Subcutaneous abdominal adipose tissue (tissue), 5 donors: ENCODE measurements around the gene TRAK2.
"Not testable (repeated sequence)": the region's sequence is repeated elsewhere in the genome, so short reads cannot be mapped to it uniquely, and the experiment has no call there.

Experiments
- H3K27ac ChIP-seq: one replicate; pipeline ENCODE4 v1.7.0; 2013; ENCODE audit warnings: low read depth, mild to moderate bottlenecking, inconsistent platforms, low read length, moderate library complexity
- H3K27me3 ChIP-seq, 5 donors: one replicate each; pipeline ENCODE4 v1.7.0; 2013; ENCODE audit warnings: low read length in 5 of 5, inconsistent platforms in 1 of 5; ENCODE audit not compliant: control insufficient read depth in 5 of 5, insufficient read depth in 4 of 5
- H3K36me3 ChIP-seq, 5 donors: one replicate each; pipeline ENCODE4 v1.7.0; 2013; ENCODE audit warnings: low read length in 5 of 5; ENCODE audit not compliant: control insufficient read depth in 5 of 5, insufficient read depth in 5 of 5
- H3K4me1 ChIP-seq, 5 donors: one replicate each; pipeline ENCODE4 v1.7.0; 2013; ENCODE audit warnings: low read length in 5 of 5, mild to moderate bottlenecking in 3 of 5, moderate library complexity in 1 of 5; ENCODE audit not compliant: control insufficient read depth in 5 of 5, insufficient read depth in 5 of 5
- H3K4me3 ChIP-seq, 5 donors: one replicate each; pipeline ENCODE4 v1.7.0; 2013; ENCODE audit warnings: low read length in 5 of 5, low read depth in 1 of 5
- H3K9ac ChIP-seq, 5 donors: one replicate each; pipeline ENCODE4 v1.7.0; 2013; ENCODE audit warnings: low read length in 5 of 5, mild to moderate bottlenecking in 4 of 5, moderate library complexity in 3 of 5
- H3K9me3 ChIP-seq, 5 donors: one replicate each; pipeline ENCODE4 v1.7.0; 2013; ENCODE audit warnings: low read length in 5 of 5; ENCODE audit not compliant: control insufficient read depth in 5 of 5
- donor health status: healthy.
- donor health status: healthy.
- donor health status: healthy.
- donor health status: healthy.
- donor health status: healthy.

The TRAK2 gene

DNA sequence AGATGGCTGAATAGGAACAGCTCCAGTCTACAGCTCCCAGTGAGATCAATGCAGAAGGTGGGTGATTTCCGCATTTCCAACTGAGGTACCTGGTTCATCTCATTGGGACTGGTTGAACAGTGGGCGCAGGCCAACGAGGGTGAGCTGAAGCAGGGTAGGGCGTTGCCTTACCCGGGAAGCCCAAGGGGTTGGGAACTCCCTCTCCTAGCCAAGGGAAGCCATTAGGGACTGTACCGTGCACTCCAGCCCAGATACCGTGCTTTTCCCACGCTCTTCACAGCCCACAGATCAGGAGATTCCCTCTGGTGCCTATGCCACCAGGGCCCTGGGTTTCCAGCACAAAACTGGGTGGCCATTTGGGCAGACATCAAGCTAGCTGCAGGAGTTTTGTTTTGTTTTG is 81.9 kb downstream of the TRAK2 start:
- not testable (repeated sequence) for H3K9me3 ChIP-seq, H3K9ac ChIP-seq, H3K4me3 ChIP-seq, H3K27ac ChIP-seq, H3K27me3 ChIP-seq, H3K4me1 ChIP-seq
- H3K36me3 ChIP-seq, result peaks cover 0 to 11% (median 2%) of the 10 kb centered on the region in 5 donors

DNA sequence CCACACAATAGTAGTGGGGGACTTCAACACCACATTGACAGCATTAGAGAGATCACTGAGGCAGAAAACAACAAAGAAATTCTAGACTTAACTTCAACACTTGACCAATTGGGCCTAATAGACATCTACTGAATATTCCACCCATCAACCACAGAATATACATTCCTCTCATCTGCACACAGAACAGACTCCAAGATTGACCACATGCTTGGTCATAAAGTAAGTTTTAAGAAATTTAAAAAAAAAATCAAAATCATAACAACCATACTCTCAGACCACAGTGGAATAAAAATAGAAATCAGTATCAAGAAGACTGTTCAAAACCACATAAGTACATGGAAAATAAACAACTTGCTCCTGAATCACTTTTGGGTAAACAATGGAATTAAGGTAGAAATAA is 85.1 kb downstream of the TRAK2 start:
- Histone ChIP-seq H3K9ac (no peak overlapping the region), H3K4me1 (peaks cover 0 to 10% (median 3%) of the 10 kb centered on the region in 5 donors), H3K9me3 (peaks cover 0 to 7% (median 3%) of the 10 kb centered on the region in 5 donors), H3K27me3 (no peaks in the 10 kb centered on the region), H3K4me3 (no peak overlapping the region), H3K27ac (no peak overlapping the region), H3K36me3 (peaks cover 0 to 19% (median 6%) of the 10 kb centered on the region in 5 donors)

DNA sequence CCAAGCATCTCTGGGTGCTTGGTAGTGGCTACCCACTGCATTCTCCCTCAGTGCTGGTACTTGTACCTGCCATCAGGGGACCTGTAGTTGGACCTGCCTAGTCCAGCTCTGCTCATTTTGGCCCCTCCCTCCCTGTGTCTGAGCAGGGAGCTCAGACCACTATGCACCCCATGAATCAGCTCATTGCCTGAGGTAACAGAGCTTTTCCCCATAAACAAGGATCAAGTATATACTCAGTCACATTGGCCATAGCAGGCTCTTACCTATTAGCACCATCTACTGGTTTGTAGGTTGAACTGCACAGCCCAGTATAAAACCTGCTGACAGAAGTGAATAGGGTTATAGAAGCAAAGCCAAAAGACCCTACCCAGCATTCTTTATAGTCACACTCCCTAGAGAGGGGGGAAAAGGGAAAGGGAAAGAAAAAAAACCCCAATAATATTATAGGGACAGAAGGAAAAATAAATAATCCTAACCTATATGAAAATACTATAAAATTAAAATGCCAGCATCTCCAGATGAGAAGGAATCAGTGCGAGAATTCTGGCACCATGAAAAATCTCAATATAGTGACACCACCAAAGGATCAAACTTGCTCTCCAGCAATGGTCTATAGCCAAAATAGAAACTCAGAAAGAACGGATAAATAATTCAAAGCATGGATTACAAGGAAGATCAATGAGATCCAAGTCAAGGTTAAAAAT is 87.2 kb downstream of the TRAK2 start:
- H3K27me3 ChIP-seq, result no peaks in the 10 kb centered on the region
- no peak overlapping the region for H3K4me3 ChIP-seq
- H3K9ac ChIP-seq, result no peak overlapping the region
- peaks cover 5 to 22% (median 11%) of the 10 kb centered on the region in 5 donors for H3K36me3 ChIP-seq
- H3K27ac ChIP-seq, result no peak overlapping the region
- H3K9me3 ChIP-seq, result peaks cover 0 to 4% (median 3%) of the 10 kb centered on the region in 5 donors
- H3K4me1 ChIP-seq, result peaks cover 0 to 10% (median 3%) of the 10 kb centered on the region in 5 donors

DNA sequence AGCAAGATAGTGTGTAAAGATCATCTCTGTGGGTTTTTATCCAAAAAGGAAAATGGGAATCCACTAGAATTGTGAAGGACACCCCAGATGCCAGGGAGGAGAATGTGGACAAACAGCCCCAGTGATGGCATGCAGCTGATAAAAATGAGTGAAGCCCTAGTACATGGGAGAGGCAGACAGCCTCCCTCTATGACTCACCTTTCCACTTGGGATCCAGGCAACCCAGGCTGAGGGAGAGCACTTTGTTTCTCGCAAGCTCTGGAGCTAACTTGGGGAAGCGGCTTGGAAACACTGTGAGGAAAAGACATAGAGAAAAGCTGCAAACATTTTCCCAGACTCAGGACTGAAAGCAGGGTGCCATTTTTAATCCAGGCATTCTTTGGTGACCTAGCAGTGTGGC is 88.9 kb downstream of the TRAK2 start:
- H3K36me3 ChIP-seq, result peaks cover 5 to 22% (median 14%) of the 10 kb centered on the region in 5 donors
- no peak overlapping the region for H3K27ac ChIP-seq
- no peaks in the 10 kb centered on the region for H3K27me3 ChIP-seq
- H3K9me3 ChIP-seq, result peaks cover 0 to 4% (median 0%) of the 10 kb centered on the region in 5 donors
- peaks cover 0 to 10% (median 3%) of the 10 kb centered on the region in 5 donors for H3K4me1 ChIP-seq
- no peak overlapping the region for H3K4me3 ChIP-seq
- H3K9ac ChIP-seq, result no peak overlapping the region

DNA sequence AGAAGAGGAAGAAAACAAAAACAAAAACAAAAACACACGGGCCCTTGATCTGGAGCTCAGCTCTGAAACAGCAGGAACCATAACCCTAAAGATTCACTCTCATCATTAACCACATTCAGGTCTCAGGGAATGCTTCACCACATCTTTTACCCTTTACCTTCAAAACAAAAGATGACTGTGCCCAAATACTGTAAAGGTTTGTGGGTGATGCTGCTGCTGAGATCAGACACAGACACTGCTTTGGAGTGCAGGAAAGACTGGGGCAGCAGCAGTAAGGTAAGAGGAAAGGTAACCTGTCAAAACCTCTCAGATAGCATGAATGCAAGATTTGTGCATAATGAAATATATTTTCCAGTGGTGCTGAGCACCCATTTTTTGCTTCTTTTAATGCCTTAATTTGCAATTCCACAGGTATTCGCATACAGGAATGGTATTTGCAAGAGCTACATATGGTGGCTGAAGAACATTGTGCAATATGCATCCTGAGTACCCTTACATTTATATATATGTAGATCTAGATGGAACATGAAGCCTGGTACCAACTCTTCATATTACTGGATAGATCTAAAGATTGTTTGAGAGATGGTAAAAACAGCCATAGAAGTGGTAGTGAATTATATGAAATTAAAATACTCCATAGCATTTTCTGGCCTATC is 90.1 kb downstream of the TRAK2 start:
- H3K9ac ChIP-seq, result no peak overlapping the region
- H3K4me1 ChIP-seq, result peaks cover 0 to 16% (median 5%) of the 10 kb centered on the region in 5 donors
- no peaks in the 10 kb centered on the region for H3K9me3 ChIP-seq
- H3K27me3 ChIP-seq, result no peaks in the 10 kb centered on the region
- H3K4me3 ChIP-seq, result no peak overlapping the region
- H3K27ac ChIP-seq, result no peak overlapping the region
- peaks cover 5 to 22% (median 14%) of the 10 kb centered on the region in 5 donors for H3K36me3 ChIP-seq

DNA sequence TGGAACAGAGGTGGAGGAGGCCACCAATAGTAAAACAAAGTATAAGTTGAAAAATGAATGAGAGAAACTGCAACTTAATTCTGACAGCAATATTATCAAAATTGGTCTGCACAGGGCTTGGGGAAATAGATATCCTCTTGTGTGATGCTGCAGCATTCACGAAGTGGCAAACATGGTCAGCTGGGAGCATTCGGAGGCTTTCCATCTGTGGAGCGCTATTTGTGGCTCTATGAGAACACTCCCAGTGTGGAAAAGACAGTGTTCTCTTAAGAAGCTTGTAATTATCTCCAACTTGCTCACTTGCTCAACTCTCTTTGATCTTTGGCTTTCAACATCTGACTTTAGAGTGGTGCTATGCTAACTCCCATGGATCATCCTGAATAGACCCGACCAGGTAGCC is 91.0 kb downstream of the TRAK2 start:
- no peaks in the 10 kb centered on the region for H3K9me3 ChIP-seq
- no peak overlapping the region for H3K9ac ChIP-seq
- H3K27ac ChIP-seq, result no peak overlapping the region
- H3K4me1 ChIP-seq, result peaks cover 0 to 16% (median 5%) of the 10 kb centered on the region in 5 donors
- no peak overlapping the region for H3K4me3 ChIP-seq
- H3K36me3 ChIP-seq, result peaks cover 5 to 22% (median 14%) of the 10 kb centered on the region in 5 donors
- no peaks in the 10 kb centered on the region for H3K27me3 ChIP-seq

DNA sequence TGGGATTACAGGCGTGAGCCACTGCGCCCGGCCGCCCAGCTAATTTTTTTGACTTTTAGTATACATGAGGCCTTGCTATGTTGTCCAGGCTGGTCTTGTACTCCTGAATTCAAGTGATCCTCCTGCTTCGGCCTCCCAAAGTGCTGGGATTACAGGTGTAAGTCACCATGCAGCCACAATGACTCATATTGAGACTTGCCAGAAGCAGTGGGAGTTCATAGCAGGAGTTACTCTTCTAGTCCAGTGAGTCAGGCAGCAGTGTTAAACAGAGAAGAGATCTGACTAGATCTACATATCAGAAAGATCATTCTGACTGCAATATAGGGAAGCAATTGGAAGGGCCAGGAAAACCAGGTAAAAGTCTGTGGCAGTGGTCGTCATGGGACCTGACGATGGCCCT is 92.6 kb downstream of the TRAK2 start:
- Histone ChIP-seq H3K27me3 (no peaks in the 10 kb centered on the region), H3K9me3 (no peaks in the 10 kb centered on the region), H3K36me3 (peaks cover 5 to 22% (median 14%) of the 10 kb centered on the region in 5 donors), H3K4me3 (no peak overlapping the region), H3K27ac (no peak overlapping the region), H3K9ac (no peak overlapping the region), H3K4me1 (peaks cover 0 to 18% (median 7%) of the 10 kb centered on the region in 5 donors)

DNA sequence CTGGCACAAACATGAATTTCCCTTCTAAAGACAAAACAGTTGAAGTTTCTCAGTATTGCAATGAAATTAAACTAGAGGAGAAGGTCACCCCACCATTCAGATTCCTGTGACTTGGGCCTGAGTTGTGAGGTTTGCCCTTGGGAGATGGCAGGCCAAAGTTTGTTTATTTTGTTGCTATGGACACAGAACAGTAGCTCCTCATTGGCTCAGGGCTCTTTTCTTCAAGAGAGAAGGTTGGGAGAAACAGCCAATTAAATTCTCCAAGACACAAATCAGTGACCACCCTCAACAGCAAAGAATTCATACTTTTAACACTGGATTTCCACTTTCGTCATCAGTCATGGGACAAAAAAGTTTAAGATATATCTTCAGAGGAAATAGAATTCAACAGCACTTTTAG is 94.0 kb downstream of the TRAK2 start, which contains the start of gene FLACC1:
FLACC1 (minus strand) TSS at position 125 of the 400 bp plus-strand sequence. CDS start 5,941 bp downstream, outside the sequence.
- no peaks in the 10 kb centered on the region for H3K9me3 ChIP-seq
- peaks cover 2 to 31% (median 18%) of the 10 kb centered on the region in 5 donors for H3K4me1 ChIP-seq
- H3K36me3 ChIP-seq, result peaks cover 5 to 15% (median 13%) of the 10 kb centered on the region in 5 donors
- peak within 1 kb of the TSS; percentile 84 for H3K27ac ChIP-seq
- H3K27me3 ChIP-seq, result no peaks in the 10 kb centered on the region
- H3K9ac ChIP-seq, result peak within 1 kb of the TSS in 3 of 5 donors; percentile 32 to 75 (median 63)
- peak within 1 kb of the TSS in 2 of 5 donors; percentile 9 to 39 for H3K4me3 ChIP-seq

DNA sequence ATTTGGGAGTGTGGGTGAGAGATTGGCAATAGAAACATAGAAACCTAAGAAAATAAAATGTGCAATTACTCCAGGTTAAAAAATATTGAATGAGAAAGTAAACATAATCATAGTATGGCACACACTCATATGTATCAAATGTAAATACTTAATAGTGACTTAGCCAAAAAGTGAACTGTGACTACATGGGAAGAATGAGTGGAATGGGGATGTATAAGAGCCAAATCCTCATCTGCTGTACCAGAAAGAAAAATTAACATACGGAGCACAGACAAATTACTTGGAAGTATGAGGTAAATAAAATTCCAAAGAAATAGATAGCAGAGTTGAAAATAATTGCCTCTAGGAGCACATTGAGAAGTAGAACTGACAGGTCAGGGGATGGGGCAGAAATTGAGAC is 98.1 kb downstream of the TRAK2 start:
- no peaks in the 10 kb centered on the region for H3K27me3 ChIP-seq
- no peak overlapping the region for H3K27ac ChIP-seq
- H3K9me3 ChIP-seq, result no peaks in the 10 kb centered on the region
- no peak overlapping the region for H3K9ac ChIP-seq
- peaks cover 2 to 33% (median 18%) of the 10 kb centered on the region in 5 donors for H3K4me1 ChIP-seq
- no peak overlapping the region for H3K4me3 ChIP-seq
- peaks cover 0 to 10% (median under 1%) of the 10 kb centered on the region in 5 donors for H3K36me3 ChIP-seq

DNA sequence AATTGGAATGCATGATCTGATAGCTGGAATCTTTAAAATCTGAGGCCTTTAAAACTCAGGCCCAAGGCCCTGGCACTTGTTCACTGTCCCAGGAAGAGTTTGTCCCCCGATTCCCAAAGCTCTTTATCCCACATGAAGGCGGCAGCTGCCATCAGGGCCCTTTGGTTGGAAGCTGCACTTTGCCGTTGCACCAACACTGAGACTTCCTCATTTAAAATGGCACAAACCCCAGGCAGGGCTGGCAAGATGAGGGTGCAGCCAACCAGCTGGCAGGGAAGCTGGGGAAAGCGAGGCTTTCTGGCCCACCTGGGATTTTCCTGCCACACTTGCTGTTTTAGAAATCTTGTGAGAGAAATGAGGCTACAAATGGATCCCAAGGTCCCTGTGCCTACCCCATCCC is 100.4 kb downstream of the TRAK2 start:
- Histone ChIP-seq H3K9me3 (no peaks in the 10 kb centered on the region), H3K4me3 (no peak overlapping the region), H3K27ac (no peak overlapping the region), H3K9ac (no peak overlapping the region), H3K36me3 (peaks cover 0 to 20% (median 5%) of the 10 kb centered on the region in 5 donors), H3K27me3 (no peaks in the 10 kb centered on the region), H3K4me1 (peaks cover 2 to 21% (median 13%) of the 10 kb centered on the region in 5 donors)
